Type B pancreatic cell (in vitro differentiated cells): Measurements from ENCODE around the gene USP6. TPM values are rescaled to one million over a fixed set of nuclear protein-coding genes. Genes with fewer than 3 reads are reported as not detected.
"Not testable (repeated sequence)": the region's sequence is repeated elsewhere in the genome, so short reads cannot be mapped to it uniquely, and the experiment has no call there.

Source experiments
- DNase-seq: peaks from one replicate; pipeline ENCODE4 v3.0.0; 2021; ENCODE audit warnings: mixed read lengths; ENCODE audit not compliant: unreplicated experiment; ENCODE audit errors: extremely low spot score
- H3K27ac Mint-ChIP-seq: 2 replicates; pipeline ENCODE4 v1.8.0; 2021; ENCODE audit warnings: mild to moderate bottlenecking, mixed read lengths
- H3K27me3 Mint-ChIP-seq: 2 replicates; pipeline ENCODE4 v1.8.0; 2021; ENCODE audit warnings: mixed read lengths
- H3K36me3 Mint-ChIP-seq: 2 replicates; pipeline ENCODE4 v1.8.0; 2021; ENCODE audit warnings: mixed read lengths
- H3K4me1 Mint-ChIP-seq: one replicate; pipeline ENCODE4 v1.8.0; 2021; ENCODE audit warnings: mixed read lengths; ENCODE audit not compliant: unreplicated experiment
- H3K4me3 Mint-ChIP-seq: 2 replicates; pipeline ENCODE4 v1.8.0; 2021; ENCODE audit warnings: mild to moderate bottlenecking, mixed read lengths
- H3K9me3 Mint-ChIP-seq: 2 replicates; pipeline ENCODE4 v1.8.0; 2021; ENCODE audit warnings: mixed read lengths
- total RNA-seq: library from RNA; stranded (reverse); gene quantifications from 2 replicates; pipeline ENCODE4 v1.2.1, GENCODE V29; 2021; ENCODE audit warnings: low replicate concordance
- TF ChIP-seq, protein P1 (sequence below): fragments of 200-600 bp; sonication (generic); conservative IDR thresholded peaks from 2 replicates; pipeline ENCODE4 v1.5.0; 2021; ENCODE audit warnings: antibody characterized with exemption, mild to moderate bottlenecking

Gene USP6
- total RNA-seq, 1 donor from 2014 or later = 0.22 TPM

DNA sequence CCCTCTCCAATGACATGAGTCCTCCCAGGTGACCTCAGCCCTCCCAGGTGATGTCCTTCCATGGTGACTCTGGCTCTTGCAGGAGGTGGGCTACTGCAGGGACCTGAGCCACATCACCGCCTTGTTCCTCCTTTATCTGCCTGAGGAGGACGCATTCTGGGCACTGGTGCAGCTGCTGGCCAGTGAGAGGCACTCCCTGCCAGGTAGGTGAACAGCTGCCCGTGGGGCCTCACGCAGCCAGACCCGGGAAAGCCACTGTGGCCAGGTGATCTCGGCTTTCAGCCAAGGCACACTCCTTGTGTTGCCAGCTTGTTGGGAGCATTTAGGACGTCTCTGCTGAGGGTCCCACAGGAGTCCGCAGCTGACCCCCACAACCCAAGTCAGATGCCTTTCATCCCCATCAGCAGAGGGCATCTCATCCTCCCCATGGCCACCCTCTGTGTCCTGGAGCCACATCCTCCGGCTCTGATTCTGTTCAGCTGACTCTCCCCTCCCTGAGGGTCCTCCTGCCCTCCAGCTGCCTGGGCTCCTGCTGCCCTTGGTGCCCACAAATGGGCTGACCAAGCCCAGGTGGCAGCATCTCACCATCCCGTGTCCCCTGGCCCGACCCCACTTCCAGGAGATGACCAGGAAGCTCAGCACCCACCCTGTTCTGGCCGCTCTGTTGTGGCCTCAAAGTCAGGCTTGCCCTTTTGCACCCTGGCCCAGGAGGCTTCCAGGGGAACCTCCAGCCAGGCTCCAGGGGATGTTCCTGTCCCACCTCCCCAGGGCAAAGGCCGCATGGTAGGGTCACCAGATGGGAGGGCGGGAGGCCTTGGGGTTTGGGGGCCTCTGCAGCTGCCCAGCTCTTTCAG is 20.1 kb downstream of the USP6 start:
- Mint-ChIP-seq H3K36me3 (no peaks in the 10 kb centered on the region), H3K9me3 (no peaks in the 10 kb centered on the region), H3K4me1 (no peaks in the 10 kb centered on the region), H3K27me3 (peaks cover 3% of the 10 kb centered on the region), H3K4me3 (no peak overlapping the region), H3K27ac (no peak overlapping the region)
- TF ChIP-seq, protein P1, sequence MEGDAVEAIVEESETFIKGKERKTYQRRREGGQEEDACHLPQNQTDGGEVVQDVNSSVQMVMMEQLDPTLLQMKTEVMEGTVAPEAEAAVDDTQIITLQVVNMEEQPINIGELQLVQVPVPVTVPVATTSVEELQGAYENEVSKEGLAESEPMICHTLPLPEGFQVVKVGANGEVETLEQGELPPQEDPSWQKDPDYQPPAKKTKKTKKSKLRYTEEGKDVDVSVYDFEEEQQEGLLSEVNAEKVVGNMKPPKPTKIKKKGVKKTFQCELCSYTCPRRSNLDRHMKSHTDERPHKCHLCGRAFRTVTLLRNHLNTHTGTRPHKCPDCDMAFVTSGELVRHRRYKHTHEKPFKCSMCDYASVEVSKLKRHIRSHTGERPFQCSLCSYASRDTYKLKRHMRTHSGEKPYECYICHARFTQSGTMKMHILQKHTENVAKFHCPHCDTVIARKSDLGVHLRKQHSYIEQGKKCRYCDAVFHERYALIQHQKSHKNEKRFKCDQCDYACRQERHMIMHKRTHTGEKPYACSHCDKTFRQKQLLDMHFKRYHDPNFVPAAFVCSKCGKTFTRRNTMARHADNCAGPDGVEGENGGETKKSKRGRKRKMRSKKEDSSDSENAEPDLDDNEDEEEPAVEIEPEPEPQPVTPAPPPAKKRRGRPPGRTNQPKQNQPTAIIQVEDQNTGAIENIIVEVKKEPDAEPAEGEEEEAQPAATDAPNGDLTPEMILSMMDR = no peak
- DNase-seq = no peak

DNA sequence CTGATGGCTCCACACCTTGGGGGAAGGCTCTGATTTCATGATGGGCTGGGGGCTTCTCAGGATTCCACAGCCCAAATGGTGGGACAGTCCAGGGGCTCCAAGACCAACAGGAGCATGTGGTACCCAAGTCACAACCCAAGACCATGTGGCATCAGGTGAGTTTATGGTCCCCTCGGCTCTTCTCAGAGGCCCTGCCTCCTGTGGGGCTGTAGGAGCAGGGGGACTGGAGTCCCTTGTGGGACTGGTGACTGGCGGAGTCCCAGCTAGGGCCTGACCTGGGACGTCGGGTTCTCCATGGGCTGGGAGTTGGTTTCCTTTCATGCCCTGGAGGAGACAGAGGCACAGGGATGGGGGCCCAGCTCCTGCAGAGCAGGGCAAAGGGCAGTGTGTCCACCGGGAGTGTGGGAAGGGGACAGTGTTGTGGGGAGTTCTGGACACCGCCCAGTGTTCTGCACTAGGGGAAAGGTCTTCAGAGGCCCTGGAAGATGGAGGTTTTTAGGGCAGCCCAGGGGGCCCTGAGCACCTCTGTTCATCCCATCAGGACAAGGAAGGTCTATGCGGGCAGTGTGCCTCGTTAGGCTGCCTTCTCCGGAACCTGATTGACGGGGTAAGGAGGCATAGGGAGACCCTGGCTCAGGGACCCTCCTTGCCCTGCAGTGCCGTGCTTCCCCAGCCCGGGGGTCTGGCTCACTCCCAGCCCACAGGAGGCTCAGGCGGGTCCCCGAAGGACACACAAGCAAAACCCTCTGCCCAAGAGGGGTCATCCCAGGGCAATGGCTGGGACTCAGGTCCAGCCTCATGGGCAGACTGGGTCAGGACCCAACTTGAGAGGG is 21.0 kb downstream of the USP6 start:
- not testable (repeated sequence) for H3K36me3 Mint-ChIP-seq, H3K27ac Mint-ChIP-seq, H3K9me3 Mint-ChIP-seq, H3K27me3 Mint-ChIP-seq, DNase-seq, H3K4me3 Mint-ChIP-seq, H3K4me1 Mint-ChIP-seq

DNA sequence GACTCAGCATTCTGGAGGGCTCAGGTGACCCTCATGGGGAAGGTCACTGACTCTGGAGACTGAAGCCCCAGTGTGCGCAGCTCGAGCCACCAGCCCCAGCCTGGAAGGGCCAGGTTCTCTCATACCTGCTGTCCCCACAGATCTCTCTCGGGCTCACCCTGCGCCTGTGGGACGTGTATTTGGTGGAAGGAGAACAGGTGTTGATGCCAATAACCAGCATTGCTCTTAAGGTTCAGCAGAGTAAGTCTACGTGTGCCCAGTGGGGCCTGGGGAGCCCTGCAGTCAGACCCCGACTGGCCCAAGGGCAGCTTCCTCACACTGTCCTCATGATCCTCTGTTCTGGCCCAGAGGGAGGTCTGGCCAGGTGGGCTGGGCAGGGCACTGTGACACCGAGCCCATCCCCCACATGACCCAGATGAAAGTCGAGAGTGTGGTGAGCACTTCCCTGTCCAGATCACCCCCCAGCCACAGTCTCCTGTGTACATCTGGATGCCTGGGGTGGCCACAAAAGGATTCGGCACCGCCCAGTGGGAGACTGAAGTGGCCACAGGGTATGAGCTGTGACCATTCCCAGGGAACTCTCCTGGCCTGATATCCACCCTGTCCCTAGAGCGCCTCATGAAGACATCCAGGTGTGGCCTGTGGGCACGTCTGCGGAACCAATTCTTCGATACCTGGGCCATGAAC is 21.8 kb downstream of the USP6 start:
- H3K36me3 Mint-ChIP-seq, DNase-seq, H3K4me3 Mint-ChIP-seq, H3K4me1 Mint-ChIP-seq, H3K27me3 Mint-ChIP-seq, H3K27ac Mint-ChIP-seq, H3K9me3 Mint-ChIP-seq: not testable (repeated sequence)

DNA sequence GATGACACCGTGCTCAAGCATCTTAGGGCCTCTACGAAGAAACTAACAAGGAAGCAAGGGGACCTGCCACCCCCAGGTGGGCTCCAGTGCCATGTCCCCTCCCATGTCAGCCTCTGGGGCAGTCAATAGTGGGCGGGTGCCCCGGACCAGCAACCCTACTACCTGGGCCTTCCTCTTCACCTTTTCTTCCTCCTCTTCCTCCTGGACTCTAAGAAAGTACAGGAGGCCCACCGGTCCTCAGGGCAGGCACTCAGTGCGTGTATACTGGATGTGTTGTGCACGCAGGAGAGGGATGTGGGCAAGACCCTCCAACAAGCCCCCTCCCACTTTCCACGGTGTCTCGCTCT is 22.3 kb downstream of the USP6 start:
- not testable (repeated sequence) for H3K4me1 Mint-ChIP-seq, H3K27me3 Mint-ChIP-seq, H3K9me3 Mint-ChIP-seq, H3K36me3 Mint-ChIP-seq, DNase-seq, H3K27ac Mint-ChIP-seq, H3K4me3 Mint-ChIP-seq

DNA sequence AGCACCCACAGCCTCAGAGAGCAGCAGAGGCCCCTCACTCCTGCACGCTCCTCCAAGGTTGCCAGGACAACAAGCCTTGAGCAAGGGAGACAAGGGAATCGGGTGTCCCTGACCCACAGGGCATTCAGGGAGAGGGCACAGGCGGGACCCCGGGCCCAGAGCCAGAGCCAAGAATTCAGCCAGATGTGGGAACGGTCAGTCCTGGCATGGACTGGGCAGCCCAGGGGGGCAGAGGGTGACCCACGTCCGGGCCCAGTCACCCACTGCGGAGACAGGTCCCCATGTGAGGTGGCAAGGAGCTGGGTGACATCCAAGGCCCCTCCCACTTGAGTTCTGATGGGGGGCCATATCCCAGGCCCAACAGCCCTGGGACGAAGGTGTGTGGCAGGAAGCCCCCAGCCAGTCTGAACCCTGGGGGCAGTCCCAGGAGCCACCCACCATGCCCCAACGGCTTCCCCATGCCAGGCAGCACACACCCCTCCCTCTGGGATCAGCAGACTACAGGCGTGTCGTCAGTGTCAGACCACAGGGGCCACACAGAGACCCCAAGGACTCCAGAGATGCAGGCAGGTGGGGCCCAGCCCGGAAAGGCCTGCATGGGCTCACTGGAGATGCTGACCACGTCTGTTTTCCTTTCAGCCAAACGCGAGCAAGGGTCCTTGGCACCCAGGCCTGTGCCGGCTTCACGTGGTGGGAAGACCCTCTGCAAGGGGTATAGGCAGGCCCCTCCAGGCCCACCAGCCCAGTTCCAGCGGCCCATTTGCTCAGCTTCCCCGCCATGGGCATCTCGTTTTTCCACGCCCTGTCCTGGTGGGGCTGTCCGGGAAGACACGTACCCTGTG is 23.0 kb downstream of the USP6 start:
- Mint-ChIP-seq H3K4me1 (no peaks in the 10 kb centered on the region), H3K36me3 (no peaks in the 10 kb centered on the region), H3K27me3 (peaks cover 5% of the 10 kb centered on the region), H3K9me3 (no peaks in the 10 kb centered on the region), H3K4me3 (no peak overlapping the region), H3K27ac (no peak overlapping the region)
- TF ChIP-seq, protein P1 = no peak
- no peak for DNase-seq

DNA sequence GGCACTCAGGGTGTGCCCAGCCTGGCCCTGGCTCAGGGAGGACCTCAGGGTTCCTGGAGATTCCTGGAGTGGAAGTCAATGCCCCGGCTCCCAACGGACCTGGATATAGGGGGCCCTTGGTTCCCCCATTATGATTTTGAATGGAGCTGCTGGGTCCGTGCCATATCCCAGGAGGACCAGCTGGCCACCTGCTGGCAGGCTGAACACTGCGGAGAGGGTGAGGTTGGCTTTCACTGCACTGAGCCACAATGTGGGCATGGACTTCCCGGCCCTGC is 23.6 kb downstream of the USP6 start:
- Mint-ChIP-seq H3K4me3 (no peak overlapping the region), H3K27ac (no peak overlapping the region), H3K9me3 (no peaks in the 10 kb centered on the region), H3K36me3 (no peaks in the 10 kb centered on the region), H3K27me3 (peaks cover 8% of the 10 kb centered on the region), H3K4me1 (no peaks in the 10 kb centered on the region)
- TF ChIP-seq, protein P1 = no peak
- DNase-seq = no peak

DNA sequence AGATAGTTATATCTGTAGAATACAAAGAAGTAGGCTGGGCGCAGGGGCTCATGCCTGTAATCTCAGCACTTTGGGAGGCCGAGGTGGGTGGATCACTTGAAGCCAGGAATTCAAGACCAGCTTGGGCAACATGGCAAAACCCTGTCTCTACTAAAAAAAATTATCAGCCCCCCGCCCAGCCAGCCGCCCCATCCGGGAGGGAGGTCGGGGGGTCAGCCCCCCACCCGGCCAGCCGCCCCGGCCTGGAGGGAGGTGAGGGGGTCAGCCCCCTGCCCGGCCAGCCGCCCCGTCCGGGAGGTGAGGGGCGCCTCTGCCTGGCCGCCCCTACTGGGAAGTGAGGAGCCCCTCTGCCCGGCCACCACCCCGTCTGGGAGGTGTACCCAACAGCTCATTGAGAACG is 27.0 kb downstream of the USP6 start:
- H3K27me3 Mint-ChIP-seq = peaks cover 23% of the 10 kb centered on the region
- not testable (repeated sequence) for H3K9me3 Mint-ChIP-seq, H3K36me3 Mint-ChIP-seq, H3K4me1 Mint-ChIP-seq, DNase-seq, H3K27ac Mint-ChIP-seq, H3K4me3 Mint-ChIP-seq

DNA sequence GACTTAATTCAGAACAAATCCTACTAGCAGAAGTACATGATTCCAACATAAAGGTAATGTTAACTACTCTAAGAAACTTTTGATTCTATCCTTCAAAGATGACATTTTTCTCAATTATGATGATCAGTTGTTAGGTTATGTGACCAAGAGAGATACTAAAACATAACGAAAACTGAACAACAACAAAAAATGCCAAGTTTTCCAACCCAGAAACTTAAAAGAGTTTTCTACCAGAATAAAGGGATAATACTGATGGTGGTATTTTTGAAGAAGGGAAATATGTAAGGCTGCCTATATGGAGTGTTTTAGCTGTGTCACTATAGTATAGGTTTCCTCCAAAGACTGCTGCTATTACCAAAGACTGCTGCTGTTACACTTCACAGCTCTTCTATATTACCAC is 30.3 kb downstream of the USP6 start:
- H3K27ac Mint-ChIP-seq, DNase-seq, H3K36me3 Mint-ChIP-seq, H3K4me1 Mint-ChIP-seq, H3K4me3 Mint-ChIP-seq, H3K9me3 Mint-ChIP-seq: not testable (repeated sequence)
- H3K27me3 Mint-ChIP-seq = peaks cover 25% of the 10 kb centered on the region

DNA sequence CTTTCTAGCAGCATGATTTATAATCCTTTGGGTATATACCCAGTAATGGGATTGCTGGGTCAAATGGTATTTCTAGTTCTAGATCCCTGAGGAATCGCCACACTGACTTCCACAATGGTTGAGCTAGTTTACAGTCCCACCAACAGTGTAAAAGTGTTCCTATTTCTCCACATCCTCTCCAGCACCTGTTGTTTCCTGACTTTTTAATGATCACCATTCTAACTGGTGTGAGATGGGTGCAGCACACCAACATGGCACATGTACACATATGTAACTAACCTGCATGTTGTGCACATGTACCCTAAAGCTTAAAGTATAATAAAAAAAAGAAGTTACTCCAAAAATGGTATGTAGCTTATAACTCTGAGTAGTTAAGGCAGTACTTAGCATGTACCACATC is 44.9 kb downstream of the USP6 start:
- not testable (repeated sequence) for DNase-seq, H3K36me3 Mint-ChIP-seq, H3K9me3 Mint-ChIP-seq, H3K27ac Mint-ChIP-seq, H3K4me3 Mint-ChIP-seq, H3K4me1 Mint-ChIP-seq
- H3K27me3 Mint-ChIP-seq = peaks cover 28% of the 10 kb centered on the region

DNA sequence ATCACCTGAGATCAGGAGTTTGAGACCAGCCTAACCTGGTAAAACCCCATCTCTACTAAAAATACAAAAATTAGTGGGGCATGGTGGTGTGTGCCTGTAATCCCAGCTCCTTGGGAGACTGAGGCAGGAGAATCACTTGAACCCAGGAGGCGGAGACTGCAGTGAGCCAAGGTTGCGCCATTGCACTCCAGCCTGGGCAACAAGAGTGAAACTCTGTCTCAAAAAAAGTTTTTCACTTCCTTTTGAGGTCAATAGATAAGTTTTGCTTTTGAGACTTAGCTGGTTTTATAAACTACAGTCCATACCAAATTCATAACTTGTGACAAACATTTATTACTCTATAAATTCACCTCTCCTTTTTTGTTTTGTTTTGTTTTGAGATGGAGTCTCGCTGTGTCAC is 46.0 kb downstream of the USP6 start:
- H3K9me3 Mint-ChIP-seq, H3K4me3 Mint-ChIP-seq, DNase-seq, H3K27ac Mint-ChIP-seq, H3K36me3 Mint-ChIP-seq, H3K4me1 Mint-ChIP-seq: not testable (repeated sequence)
- peaks cover 30% of the 10 kb centered on the region for H3K27me3 Mint-ChIP-seq
